Lower leg skin (tissue), 3 donors: ENCODE data around the gene LAMP1.

Experiments
- POLR2A ChIP-seq, 2 donors: fragments of 450-650 bp; IDR thresholded peaks; one replicate each; pipeline ENCODE4 v1.6.1; 2016 to 2017; ENCODE audit warnings: antibody characterized with exemption in 2 of 2, mild to moderate bottlenecking in 1 of 2, moderate library complexity in 1 of 2
- TF ChIP-seq, protein P1 (sequence below), 3 donors: fragments of 450-650 bp; IDR thresholded peaks; one replicate each; pipeline ENCODE4 v1.5.1; 2016; ENCODE audit warnings: antibody characterized with exemption in 3 of 3, mild to moderate bottlenecking in 3 of 3, moderate library complexity in 2 of 3

DNA sequence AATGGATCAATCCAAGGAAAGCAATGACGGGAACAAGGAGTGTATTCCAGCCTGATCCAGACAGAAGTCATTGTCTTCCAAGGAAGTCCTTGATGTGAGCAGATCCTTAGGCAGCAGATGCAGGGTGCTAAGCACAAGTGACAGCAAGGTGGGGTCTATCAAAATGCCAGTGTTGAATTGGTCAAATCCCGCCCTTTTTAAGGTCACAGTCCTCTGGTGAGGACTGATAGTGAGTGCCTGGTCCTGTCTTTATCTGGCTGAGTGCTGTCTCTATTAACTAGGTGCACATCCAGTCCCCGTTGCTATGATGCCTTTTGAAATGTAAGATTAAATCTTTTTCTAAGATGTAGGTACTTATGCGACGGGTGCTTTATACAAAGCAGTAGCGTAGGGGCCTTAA lies 1.3 kb upstream of the LAMP1 start:
- TF ChIP-seq, protein P1, sequence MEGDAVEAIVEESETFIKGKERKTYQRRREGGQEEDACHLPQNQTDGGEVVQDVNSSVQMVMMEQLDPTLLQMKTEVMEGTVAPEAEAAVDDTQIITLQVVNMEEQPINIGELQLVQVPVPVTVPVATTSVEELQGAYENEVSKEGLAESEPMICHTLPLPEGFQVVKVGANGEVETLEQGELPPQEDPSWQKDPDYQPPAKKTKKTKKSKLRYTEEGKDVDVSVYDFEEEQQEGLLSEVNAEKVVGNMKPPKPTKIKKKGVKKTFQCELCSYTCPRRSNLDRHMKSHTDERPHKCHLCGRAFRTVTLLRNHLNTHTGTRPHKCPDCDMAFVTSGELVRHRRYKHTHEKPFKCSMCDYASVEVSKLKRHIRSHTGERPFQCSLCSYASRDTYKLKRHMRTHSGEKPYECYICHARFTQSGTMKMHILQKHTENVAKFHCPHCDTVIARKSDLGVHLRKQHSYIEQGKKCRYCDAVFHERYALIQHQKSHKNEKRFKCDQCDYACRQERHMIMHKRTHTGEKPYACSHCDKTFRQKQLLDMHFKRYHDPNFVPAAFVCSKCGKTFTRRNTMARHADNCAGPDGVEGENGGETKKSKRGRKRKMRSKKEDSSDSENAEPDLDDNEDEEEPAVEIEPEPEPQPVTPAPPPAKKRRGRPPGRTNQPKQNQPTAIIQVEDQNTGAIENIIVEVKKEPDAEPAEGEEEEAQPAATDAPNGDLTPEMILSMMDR (IDR thresholded peaks at IDR 0.05): no peak
- no peak for TF ChIP-seq POLR2A (IDR thresholded peaks at IDR 0.05)
